ENCODE data around the gene PTPRO. TPM values are rescaled to one million over a fixed set of nuclear protein-coding genes. Genes with fewer than 3 reads are reported as not detected.

PTPRO gene
- total RNA-seq, 1 donor from 2014 or later, result 4.3 TPM

DNA sequence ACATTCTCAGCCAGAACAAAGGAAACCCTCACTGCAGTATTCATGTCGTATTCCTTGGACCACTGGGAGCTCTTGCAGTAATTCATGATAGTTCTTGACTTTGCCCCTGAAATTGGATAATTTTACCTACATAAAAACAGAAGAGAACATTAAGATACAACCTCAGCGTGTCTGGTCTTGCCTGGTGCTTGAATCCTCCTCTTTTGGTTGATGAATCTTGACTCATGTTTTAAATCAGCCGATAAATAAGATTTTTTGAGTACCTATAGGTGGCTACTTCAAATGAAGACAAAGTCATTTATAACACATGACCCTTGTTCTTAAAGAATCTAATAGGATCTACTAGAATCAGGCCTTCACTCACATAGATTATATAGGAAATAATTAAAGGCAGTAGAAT, 221.0 kb downstream of the PTPRO start:
- no peaks in the 10 kb centered on the region for H3K36me3 Mint-ChIP-seq
- peaks cover 1% of the 10 kb centered on the region for H3K9me3 Mint-ChIP-seq

GRCh38 chr12:15544589-15544988, 222.3 kb downstream of the PTPRO start:
- H3K9me3 Mint-ChIP-seq, result peaks cover 5% of the 10 kb centered on the region
- no peaks in the 10 kb centered on the region for H3K27me3 Mint-ChIP-seq (ENCODE audit: low read depth)
- H3K27ac Mint-ChIP-seq, result no peak overlapping the region
- TF ChIP-seq, protein P1, sequence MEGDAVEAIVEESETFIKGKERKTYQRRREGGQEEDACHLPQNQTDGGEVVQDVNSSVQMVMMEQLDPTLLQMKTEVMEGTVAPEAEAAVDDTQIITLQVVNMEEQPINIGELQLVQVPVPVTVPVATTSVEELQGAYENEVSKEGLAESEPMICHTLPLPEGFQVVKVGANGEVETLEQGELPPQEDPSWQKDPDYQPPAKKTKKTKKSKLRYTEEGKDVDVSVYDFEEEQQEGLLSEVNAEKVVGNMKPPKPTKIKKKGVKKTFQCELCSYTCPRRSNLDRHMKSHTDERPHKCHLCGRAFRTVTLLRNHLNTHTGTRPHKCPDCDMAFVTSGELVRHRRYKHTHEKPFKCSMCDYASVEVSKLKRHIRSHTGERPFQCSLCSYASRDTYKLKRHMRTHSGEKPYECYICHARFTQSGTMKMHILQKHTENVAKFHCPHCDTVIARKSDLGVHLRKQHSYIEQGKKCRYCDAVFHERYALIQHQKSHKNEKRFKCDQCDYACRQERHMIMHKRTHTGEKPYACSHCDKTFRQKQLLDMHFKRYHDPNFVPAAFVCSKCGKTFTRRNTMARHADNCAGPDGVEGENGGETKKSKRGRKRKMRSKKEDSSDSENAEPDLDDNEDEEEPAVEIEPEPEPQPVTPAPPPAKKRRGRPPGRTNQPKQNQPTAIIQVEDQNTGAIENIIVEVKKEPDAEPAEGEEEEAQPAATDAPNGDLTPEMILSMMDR (IDR thresholded peaks at IDR 0.05; ENCODE audit: unreplicated experiment), result no peak
- no peak for DNase-seq (ENCODE audit: low spot score in 2 of 2, unreplicated experiment in 2 of 2)
- H3K4me3 Mint-ChIP-seq, result no peak overlapping the region
- peaks cover 27% of the 10 kb centered on the region for H3K4me1 Mint-ChIP-seq
- H3K36me3 Mint-ChIP-seq, result no peaks in the 10 kb centered on the region

More for the DNA sequence above, 221.0 kb downstream of the PTPRO start:
- peaks cover 31% of the 10 kb centered on the region for H3K4me1 Mint-ChIP-seq
- no peak overlapping the region for H3K27ac Mint-ChIP-seq
- no peaks in the 10 kb centered on the region for H3K27me3 Mint-ChIP-seq (ENCODE audit: low read depth)
- TF ChIP-seq, protein P1 (IDR thresholded peaks at IDR 0.05; ENCODE audit: unreplicated experiment), result no peak
- DNase-seq (ENCODE audit: low spot score in 2 of 2, unreplicated experiment in 2 of 2), result no peak
- H3K4me3 Mint-ChIP-seq, result no peak overlapping the region

- no peaks in the 10 kb centered on the region for H3K27me3 Mint-ChIP-seq (ENCODE audit: low read depth)
- TF ChIP-seq, protein P1 (IDR thresholded peaks at IDR 0.05; ENCODE audit: unreplicated experiment), result no peak
- H3K36me3 Mint-ChIP-seq, result no peaks in the 10 kb centered on the region
- H3K4me1 Mint-ChIP-seq, result peaks cover 24% of the 10 kb centered on the region
- H3K9me3 Mint-ChIP-seq, result peaks cover 5% of the 10 kb centered on the region
- peak overlapping the region; percentile 59 for H3K27ac Mint-ChIP-seq
- no peak overlapping the region for H3K4me3 Mint-ChIP-seq
- DNase-seq (ENCODE audit: low spot score in 2 of 2, unreplicated experiment in 2 of 2), result no peak
These were observed 223.0 kb downstream of the PTPRO start for GRCh38 chr12:15545334-15545733.

DNA sequence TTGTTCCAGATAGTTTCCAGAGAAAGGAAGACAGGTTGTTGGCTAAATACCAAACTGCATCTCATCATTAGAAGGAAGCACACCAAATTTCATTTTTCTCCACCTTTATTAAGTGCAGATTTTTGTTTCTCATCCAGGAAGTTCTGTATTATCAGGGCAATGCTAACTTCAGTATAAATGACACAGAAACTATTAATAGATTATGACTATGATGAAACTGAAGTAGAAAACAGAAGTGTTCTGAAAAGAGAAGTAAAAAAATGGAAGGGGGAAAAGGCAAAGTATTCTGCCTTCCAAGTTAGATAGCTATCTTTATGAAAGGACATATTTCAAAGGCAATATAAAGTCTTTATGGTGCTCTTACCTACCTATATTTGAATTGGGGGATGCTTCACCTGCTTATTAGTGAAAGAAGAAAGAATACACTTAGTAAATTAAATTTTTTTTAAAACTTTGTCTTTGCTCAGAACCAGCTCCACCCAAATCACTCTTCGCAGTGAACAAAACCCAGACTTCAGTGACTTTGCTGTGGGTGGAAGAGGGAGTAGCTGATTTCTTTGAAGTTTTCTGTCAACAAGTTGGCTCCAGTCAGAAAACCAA, 223.9 kb downstream of the PTPRO start:
- H3K4me1 Mint-ChIP-seq, result peaks cover 20% of the 10 kb centered on the region
- H3K4me3 Mint-ChIP-seq, result no peak overlapping the region
- no peaks in the 10 kb centered on the region for H3K27me3 Mint-ChIP-seq (ENCODE audit: low read depth)
- no peaks in the 10 kb centered on the region for H3K36me3 Mint-ChIP-seq
- peaks cover 5% of the 10 kb centered on the region for H3K9me3 Mint-ChIP-seq
- TF ChIP-seq, protein P1 (IDR thresholded peaks at IDR 0.05; ENCODE audit: unreplicated experiment), result no peak
- no peak for DNase-seq (ENCODE audit: low spot score in 2 of 2, unreplicated experiment in 2 of 2)
- peak overlapping the region; percentile 62 for H3K27ac Mint-ChIP-seq

GRCh38 chr12:15547063-15547462, 224.8 kb downstream of the PTPRO start:
- no peak overlapping the region for H3K4me3 Mint-ChIP-seq
- no peaks in the 10 kb centered on the region for H3K27me3 Mint-ChIP-seq (ENCODE audit: low read depth)
- H3K36me3 Mint-ChIP-seq, result no peaks in the 10 kb centered on the region
- TF ChIP-seq, protein P1 (IDR thresholded peaks at IDR 0.05; ENCODE audit: unreplicated experiment), result no peak
- DNase-seq (ENCODE audit: low spot score in 2 of 2, unreplicated experiment in 2 of 2), result no peak
- peaks cover 20% of the 10 kb centered on the region for H3K4me1 Mint-ChIP-seq
- H3K27ac Mint-ChIP-seq, result no peak overlapping the region
- peaks cover 5% of the 10 kb centered on the region for H3K9me3 Mint-ChIP-seq
